Endodermal cell (in vitro differentiated cells): ENCODE data around the gene CD200R1. TPM values are rescaled to one million over a fixed set of nuclear protein-coding genes. Genes with fewer than 3 reads are reported as not detected.
"Not testable (repeated sequence)": the region's sequence is repeated elsewhere in the genome, so short reads cannot be mapped to it uniquely, and the experiment has no call there.

Experiments
- DNase-seq: peaks from one replicate; pipeline ENCODE4 v3.0.0-alpha.2; 2017
- H3K27ac ChIP-seq: 2 replicates; pipeline ENCODE4 v1.5.1; 2013; ENCODE audit warnings: mild to moderate bottlenecking, low read depth, low read length, moderate library complexity
- H3K27me3 ChIP-seq: 2 replicates; pipeline ENCODE4 v1.6.1; 2013; ENCODE audit warnings: mild to moderate bottlenecking, low read length, moderate library complexity; ENCODE audit not compliant: insufficient read depth, control insufficient read depth, poor library complexity, severe bottlenecking
- H3K36me3 ChIP-seq: 2 replicates; pipeline ENCODE4 v1.7.0; 2013; ENCODE audit warnings: mild to moderate bottlenecking, low read length, moderate library complexity; ENCODE audit not compliant: control insufficient read depth, insufficient read depth
- H3K4me1 ChIP-seq: one replicate; pipeline ENCODE4 v1.7.0; 2013; ENCODE audit warnings: low read length; ENCODE audit not compliant: control insufficient read depth, insufficient read depth
- H3K4me3 ChIP-seq: 2 replicates; pipeline ENCODE4 v1.5.1; 2013; ENCODE audit warnings: mild to moderate bottlenecking, low read length, moderate library complexity
- H3K9ac ChIP-seq: 2 replicates; pipeline ENCODE4 v1.6.1; 2013; ENCODE audit warnings: mild to moderate bottlenecking, low read length, moderate library complexity; ENCODE audit not compliant: poor library complexity, severe bottlenecking; ENCODE audit errors: extremely low read depth
- H3K9me3 ChIP-seq: 2 replicates; pipeline ENCODE4 v1.6.1; 2013; ENCODE audit warnings: mild to moderate bottlenecking, low read length, moderate library complexity; ENCODE audit not compliant: control insufficient read depth
- H3K27ac Mint-ChIP-seq: 2 replicates; pipeline ENCODE4 v1.8.0; 2020; ENCODE audit warnings: mixed read lengths
- H3K27me3 Mint-ChIP-seq: 2 replicates; pipeline ENCODE4 v1.8.0; 2021; ENCODE audit warnings: mild to moderate bottlenecking, mixed read lengths; ENCODE audit not compliant: insufficient read depth
- H3K36me3 Mint-ChIP-seq: 2 replicates; pipeline ENCODE4 v1.8.0; 2020; ENCODE audit warnings: low read depth, mixed read lengths
- H3K4me1 Mint-ChIP-seq: 2 replicates; pipeline ENCODE4 v1.8.0; 2020; ENCODE audit warnings: mixed read lengths
- H3K4me3 Mint-ChIP-seq: 2 replicates; pipeline ENCODE4 v1.8.0; 2020; ENCODE audit warnings: mild to moderate bottlenecking, moderate library complexity, mixed read lengths
- H3K9me3 Mint-ChIP-seq: 2 replicates; pipeline ENCODE4 v1.8.0; 2020; ENCODE audit warnings: mild to moderate bottlenecking, mixed read lengths
- CTCF ChIP-seq: fragments of 200-600 bp; sonication (generic); conservative IDR thresholded peaks from 2 replicates; pipeline ENCODE4 v1.5.0; 2021; ENCODE audit warnings: antibody characterized with exemption, mild to moderate bottlenecking
- WGBS, 2 experiments: methylation state at CpG; one replicate each; pipeline versions ENCODE4 v1.1.5 to v1.1.7; 2013; ENCODE audit warnings: missing lambda C conversion rate in 2 of 2, mixed read lengths in 1 of 2; ENCODE audit not compliant: insufficient coverage in 1 of 2, insufficient read length in 1 of 2; 5-methylcytosine and 5-hydroxymethylcytosine counted together
- total RNA-seq, 2 donors: library from RNA; stranded (reverse); fragmentation: NEBNext Ultra II Directional in 1 of 2; extraction: Animal tissue kit (Norgen Biotek cat#: 25700) in 1 of 2; gene quantifications; 2 replicates in 1 of 2; 3 replicates in 1 of 2; pipeline ENCODE4 v1.2.1, GENCODE V29; 2021

The CD200R1 gene
- total RNA-seq, 2 donors from 2014 or later, result 1.1 TPM; not detected in 1

- Mint-ChIP-seq H3K36me3 (no peaks in the 10 kb centered on the region), H3K27me3 (no peaks in the 10 kb centered on the region), H3K4me1 (no peaks in the 10 kb centered on the region), H3K4me3 (no peak overlapping the region), H3K9me3 (no peaks in the 10 kb centered on the region), H3K27ac (no peak overlapping the region)
- Histone ChIP-seq H3K9me3 (no peaks in the 10 kb centered on the region), H3K9ac (no peak overlapping the region), H3K36me3 (no peaks in the 10 kb centered on the region), H3K4me1 (no peaks in the 10 kb centered on the region), H3K27me3 (no peaks in the 10 kb centered on the region), H3K27ac (peak overlapping the region; percentile 41), H3K4me3 (no peak overlapping the region)
- DNase-seq, result no peak
- WGBS, 2 experiments, result 71 to 86% methylated on average over 2 of the region's 2 CpGs
- no peak for TF ChIP-seq CTCF
These were observed 48.9 kb downstream of the CD200R1 start for GRCh38 chr3:112925969-112926368.

GRCh38 chr3:112925560-112925959, 49.3 kb downstream of the CD200R1 start:
- no peak for DNase-seq
- 100% methylated on average over 1 of the region's 2 CpGs; no CpG with 5 or more reads in 1 of the 2 experiments for WGBS, 2 experiments
- H3K27me3 ChIP-seq, result no peaks in the 10 kb centered on the region

GRCh38 chr3:112919541-112919940, 55.4 kb downstream of the CD200R1 start:
- peaks cover 38% of the 10 kb centered on the region for H3K9me3 Mint-ChIP-seq
- H3K4me3 ChIP-seq, H3K4me3 Mint-ChIP-seq, H3K27me3 ChIP-seq, H3K27ac Mint-ChIP-seq, H3K9ac ChIP-seq, H3K9me3 ChIP-seq, H3K36me3 ChIP-seq, H3K4me1 ChIP-seq, H3K27ac ChIP-seq, DNase-seq, H3K36me3 Mint-ChIP-seq, H3K27me3 Mint-ChIP-seq, H3K4me1 Mint-ChIP-seq: not testable (repeated sequence)
- WGBS, 2 experiments, result 93% methylated on average over 5 of the region's 5 CpGs; no CpG with 5 or more reads in 1 of the 2 experiments

More at GRCh38 chr3:112925560-112925959, 49.3 kb downstream of the CD200R1 start:
- Histone ChIP-seq H3K4me1 (no peaks in the 10 kb centered on the region), H3K9me3 (no peaks in the 10 kb centered on the region), H3K9ac (no peak overlapping the region), H3K36me3 (no peaks in the 10 kb centered on the region), H3K27ac (no peak overlapping the region), H3K4me3 (no peak overlapping the region)
- no peak overlapping the region for H3K4me3 Mint-ChIP-seq
- H3K27ac Mint-ChIP-seq, result no peak overlapping the region
- no peaks in the 10 kb centered on the region for H3K36me3 Mint-ChIP-seq
- H3K4me1 Mint-ChIP-seq, result no peaks in the 10 kb centered on the region
- no peaks in the 10 kb centered on the region for H3K9me3 Mint-ChIP-seq
- H3K27me3 Mint-ChIP-seq, result no peaks in the 10 kb centered on the region
- TF ChIP-seq CTCF, result no peak

GRCh38 chr3:112908252-112908651, 66.7 kb downstream of the CD200R1 start:
- Histone ChIP-seq H3K4me3 (no peak overlapping the region), H3K36me3 (no peaks in the 10 kb centered on the region), H3K9ac (no peak overlapping the region), H3K27ac (no peak overlapping the region), H3K27me3 (no peaks in the 10 kb centered on the region), H3K4me1 (no peaks in the 10 kb centered on the region), H3K9me3 (peaks cover 3% of the 10 kb centered on the region)
- DNase-seq, result no peak
- Mint-ChIP-seq H3K27me3 (no peaks in the 10 kb centered on the region), H3K27ac (no peak overlapping the region), H3K4me3 (no peak overlapping the region), H3K4me1 (no peaks in the 10 kb centered on the region), H3K36me3 (peaks cover 1% of the 10 kb centered on the region), H3K9me3 (peaks cover 9% of the 10 kb centered on the region)
- TF ChIP-seq CTCF, result no peak
